HG02981 (cell line): ENCODE results near the gene KDM2A.

ENCODE experiments used
- ATAC-seq: cut with Tn5 transposase; IDR thresholded peaks from one replicate; pipeline ENCODE4 v1.9.1; 2021; ENCODE audit warnings: mild to moderate bottlenecking, moderate library complexity; ENCODE audit not compliant: unreplicated experiment

Gene KDM2A

GRCh38 chr11:67300256-67300755 lies 181.2 kb downstream of the KDM2A start:
- no peak for ATAC-seq

DNA sequence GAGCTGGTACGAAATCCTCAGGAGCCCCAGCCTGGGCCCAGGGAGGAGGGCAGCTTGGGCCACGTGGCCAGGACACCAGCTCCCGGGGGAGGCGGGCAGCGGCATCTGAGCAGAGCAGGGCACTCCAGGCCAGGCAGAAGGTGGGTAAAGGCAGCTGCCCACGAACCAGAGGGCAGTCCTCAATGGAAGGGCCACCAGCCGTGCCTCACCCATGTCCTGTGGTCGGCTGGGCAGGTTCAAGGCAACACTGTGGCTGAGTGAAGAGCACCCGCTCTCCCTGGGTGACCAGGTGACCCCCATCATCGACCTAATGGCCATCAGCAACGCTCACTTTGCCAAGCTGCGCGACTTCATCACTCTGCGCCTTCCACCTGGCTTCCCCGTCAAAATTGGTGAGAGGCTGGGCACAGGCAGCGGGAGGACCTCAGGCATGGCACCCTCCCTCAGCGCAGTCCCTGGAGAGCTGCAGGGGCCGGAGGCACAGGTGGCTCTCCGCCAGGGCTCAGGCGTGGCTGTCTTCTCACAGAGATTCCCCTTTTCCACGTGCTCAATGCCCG lies 181.8 kb downstream of the KDM2A start:
- ATAC-seq: no peak

DNA sequence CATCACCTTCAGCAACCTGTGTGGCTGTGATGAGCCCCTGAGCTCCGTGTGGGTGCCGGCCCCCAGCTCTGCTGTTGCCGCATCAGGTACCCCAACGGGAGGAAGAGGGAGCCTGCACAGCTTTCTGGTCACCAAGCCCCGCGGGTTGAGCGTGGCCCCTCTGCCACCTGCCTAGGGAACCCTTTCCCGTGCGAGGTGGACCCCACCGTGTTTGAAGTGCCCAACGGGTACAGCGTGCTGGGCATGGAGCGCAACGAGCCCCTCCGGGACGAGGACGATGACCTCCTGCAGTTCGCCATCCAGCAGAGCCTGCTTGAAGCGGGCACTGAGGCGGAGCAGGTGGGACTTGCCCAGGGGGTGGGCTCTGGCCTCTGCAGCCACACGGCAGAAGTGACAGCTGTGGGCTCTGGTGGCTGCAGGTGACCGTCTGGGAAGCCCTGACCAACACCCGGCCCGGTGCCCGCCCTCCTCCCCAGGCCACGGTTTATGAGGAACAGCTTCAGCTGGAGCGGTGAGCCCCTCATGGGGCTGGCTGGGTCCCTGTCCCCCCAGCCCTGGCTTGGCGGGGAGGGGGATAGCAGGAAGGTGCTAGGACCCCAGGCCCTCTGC lies 182.4 kb downstream of the KDM2A start:
- ATAC-seq: no peak

DNA sequence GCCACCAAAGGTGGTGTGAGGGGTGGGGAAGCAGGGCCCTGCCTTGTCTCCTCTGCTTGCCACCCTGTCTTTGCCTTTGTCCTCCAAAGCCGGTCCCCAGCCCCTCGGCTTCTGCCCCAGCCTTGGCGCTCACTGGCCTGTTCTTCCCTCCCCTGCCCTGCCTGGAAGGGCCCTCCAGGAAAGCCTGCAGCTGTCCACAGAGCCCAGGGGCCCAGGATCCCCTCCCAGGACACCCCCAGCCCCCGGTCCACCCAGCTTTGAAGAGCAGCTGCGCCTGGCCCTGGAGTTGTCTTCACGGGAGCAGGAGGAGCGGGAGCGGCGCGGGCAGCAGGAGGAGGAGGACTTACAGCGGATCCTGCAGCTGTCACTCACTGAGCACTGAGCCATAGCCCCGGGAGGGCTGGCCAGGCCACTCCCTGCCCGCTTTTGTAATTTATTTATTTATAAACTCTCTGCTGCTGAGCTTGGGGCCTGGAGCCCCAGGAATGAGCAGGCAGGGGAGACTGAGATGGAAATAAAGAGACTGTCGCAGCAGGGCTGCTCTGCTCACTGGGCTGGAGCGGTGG lies 183.0 kb downstream of the KDM2A start:
- no peak for ATAC-seq

DNA sequence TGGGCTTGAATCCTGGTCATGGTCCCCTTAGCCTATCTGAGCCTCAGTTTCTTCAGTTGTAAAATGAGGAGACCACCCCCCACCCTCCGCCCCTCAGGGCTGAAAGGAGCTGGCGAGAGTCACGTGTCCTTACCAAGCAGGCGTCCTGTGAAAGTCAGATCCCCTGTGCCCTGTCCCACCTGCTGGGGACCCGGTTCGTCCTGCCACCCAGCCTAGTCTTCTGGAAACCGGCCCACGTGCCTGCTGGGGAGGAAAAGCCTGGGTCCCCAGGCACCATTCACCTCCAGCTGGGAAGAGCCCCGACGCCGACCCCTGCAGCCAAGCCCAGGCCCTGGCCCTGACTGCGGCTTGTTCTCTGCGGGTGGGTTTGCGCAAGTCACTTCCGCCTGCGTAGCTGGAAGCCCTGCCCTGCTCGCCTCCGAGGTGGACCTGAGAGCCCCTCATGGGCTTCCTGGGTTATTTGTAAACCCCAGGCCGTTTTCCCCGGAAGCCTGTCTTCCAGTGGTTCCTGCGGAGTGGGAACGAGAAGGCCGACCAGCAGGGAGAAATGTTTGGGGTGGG lies 183.6 kb downstream of the KDM2A start:
- no peak for ATAC-seq

GRCh38 chr11:67303132-67303834 lies 184.2 kb downstream of the KDM2A start, which contains the start of gene SSH3:
SSH3 (plus strand) TSS chr11:67303530; CDS start chr11:67303626, 96 bp downstream.
- no peak for ATAC-seq

DNA sequence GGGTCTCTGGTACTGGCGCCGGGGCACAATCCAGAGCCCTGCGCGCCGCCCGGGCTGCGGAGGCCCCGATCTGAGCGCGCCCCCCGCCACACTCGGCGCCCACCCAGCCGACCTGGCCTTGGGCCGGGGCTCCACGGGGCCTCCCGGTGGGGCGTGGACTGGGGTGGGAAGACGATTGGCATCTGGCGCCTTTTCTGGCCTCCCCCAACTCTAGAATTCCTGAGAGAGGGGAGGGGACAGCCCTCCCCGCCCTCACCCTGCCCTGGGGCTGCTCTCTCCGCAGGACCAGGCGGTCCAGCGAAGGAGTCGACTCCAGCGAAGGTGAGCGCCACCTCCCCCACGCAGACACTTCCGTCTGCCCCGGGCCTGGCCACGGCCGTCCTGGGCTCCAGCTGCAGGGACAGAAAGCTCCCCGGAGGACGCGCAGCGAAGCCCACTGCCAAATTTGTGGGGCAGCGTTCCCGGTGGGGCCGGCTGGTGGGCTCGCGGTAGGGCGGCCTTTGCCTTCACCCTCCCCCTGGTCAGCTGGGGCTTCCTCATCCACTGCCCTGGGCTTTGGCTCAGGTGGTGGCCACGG lies 184.9 kb downstream of the KDM2A start:
- ATAC-seq: no peak

DNA sequence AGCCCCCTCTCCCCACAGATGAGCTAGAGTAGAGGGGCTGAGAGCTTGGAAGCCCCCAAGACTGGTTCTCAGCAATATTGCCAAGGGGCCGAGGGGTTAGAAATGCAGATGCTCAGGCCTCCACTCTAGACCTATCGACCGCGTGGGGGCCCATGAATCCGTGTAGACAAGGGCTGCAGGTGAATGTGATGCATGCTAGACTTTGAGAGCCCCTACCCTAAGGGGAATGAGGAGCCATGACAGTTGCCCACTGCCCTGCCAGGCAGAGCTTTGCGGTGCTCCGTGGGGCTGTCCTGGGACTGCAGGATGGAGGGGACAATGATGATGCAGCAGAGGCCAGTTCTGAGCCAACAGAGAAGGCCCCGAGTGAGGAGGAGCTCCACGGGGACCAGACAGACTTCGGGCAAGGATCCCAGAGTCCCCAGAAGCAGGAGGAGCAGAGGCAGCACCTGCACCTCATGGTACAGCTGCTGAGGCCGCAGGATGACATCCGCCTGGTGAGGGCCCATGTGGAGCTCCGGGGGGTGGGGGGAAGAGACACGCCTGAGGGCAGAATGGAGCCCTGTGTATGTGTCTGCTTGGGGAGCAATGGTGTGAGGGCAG lies 185.5 kb downstream of the KDM2A start:
- ATAC-seq: no peak

- ATAC-seq: no peak
Measured at GRCh38 chr11:67306769-67307544, 187.9 kb downstream of the KDM2A start.

- no peak for ATAC-seq
Measured at GRCh38 chr11:67307545-67308001, 188.5 kb downstream of the KDM2A start.
